WTC11 (cell line): ENCODE measurements around the gene MAP4K1. TPM values are rescaled to one million over a fixed set of nuclear protein-coding genes. Genes with fewer than 3 reads are reported as not detected.

ENCODE experiments used
- ATAC-seq: fragments of 200-7000 bp; cut with Tn5 transposase; 2 replicates; pipeline ENCODE4 v1.10.0; 2021; ENCODE audit warnings: mild to moderate bottlenecking, moderate library complexity
- CTCF ChIA-PET: fragments of 300-600 bp; sonication (Branson Sonifier 250); formaldehyde crosslinking; loops from one replicate; lab custom pipeline; 2021; ENCODE audit warnings: antibody characterized with exemption; lab: Charles Lee
- POLR2A ChIA-PET: fragments of 350-600 bp; sonication (Branson Sonifier 250); formaldehyde crosslinking; loops from one replicate; lab custom pipeline; 2021; ENCODE audit warnings: antibody characterized with exemption; lab: Charles Lee
- DNase-seq: peaks from one replicate; pipeline ENCODE4 v3.0.0; 2021; ENCODE audit warnings: low spot score
- H3K27ac Mint-ChIP-seq: 2 replicates; pipeline ENCODE4 v1.8.0; 2021; ENCODE audit warnings: mixed read lengths
- H3K27me3 Mint-ChIP-seq: 2 replicates; pipeline ENCODE4 v1.8.0; 2021; ENCODE audit warnings: low read depth, mild to moderate bottlenecking, moderate library complexity, mixed read lengths
- H3K36me3 Mint-ChIP-seq: 2 replicates; pipeline ENCODE4 v1.8.0; 2021; ENCODE audit warnings: mixed read lengths
- H3K4me1 Mint-ChIP-seq: 2 replicates; pipeline ENCODE4 v1.8.0; 2022; ENCODE audit warnings: mixed read lengths
- H3K4me3 Mint-ChIP-seq: 2 replicates; pipeline ENCODE4 v1.8.0; 2021; ENCODE audit warnings: mild to moderate bottlenecking, moderate library complexity, mixed read lengths
- H3K9me3 Mint-ChIP-seq: 2 replicates; pipeline ENCODE4 v1.8.0; 2021; ENCODE audit warnings: mixed read lengths
- CREM ChIP-seq: sonication (generic); formaldehyde crosslinking; IDR thresholded peaks from 2 replicates; pipeline ENCODE4 v1.8.1; 2022; ENCODE audit warnings: mild to moderate bottlenecking, missing genetic modification reagents, moderate library complexity
- GTF2I ChIP-seq: fragments of 250-450 bp; sonication (Bioruptor Pico); conservative IDR thresholded peaks from 2 replicates; pipeline ENCODE4 v1.4.0; 2021; ENCODE audit warnings: mild to moderate bottlenecking
- JAZF1 ChIP-seq: fragments of 250-450 bp; sonication (Bioruptor Pico); IDR thresholded peaks from 2 replicates; pipeline ENCODE4 v1.9.0; 2021; ENCODE audit warnings: moderate library complexity, mild to moderate bottlenecking, inconsistent platforms
- MYBL2 ChIP-seq: sonication (generic); formaldehyde crosslinking; IDR thresholded peaks from 2 replicates; pipeline ENCODE4 v1.8.1; 2023; ENCODE audit warnings: mild to moderate bottlenecking, moderate library complexity, missing genetic modification reagents
- NFATC4 ChIP-seq: fragments of 250-450 bp; sonication (Bioruptor Pico); IDR thresholded peaks from 2 replicates; pipeline ENCODE4 v1.9.0; 2021; ENCODE audit warnings: mild to moderate bottlenecking
- NR2C2 ChIP-seq: sonication (generic); formaldehyde crosslinking; IDR thresholded peaks from 2 replicates; pipeline ENCODE4 v1.8.0; 2022; ENCODE audit warnings: mild to moderate bottlenecking, missing genetic modification reagents
- OVOL2 ChIP-seq: fragments of 250-450 bp; sonication (Bioruptor Pico); IDR thresholded peaks from 2 replicates; pipeline ENCODE4 v1.9.0; 2021; ENCODE audit warnings: mild to moderate bottlenecking, borderline replicate concordance
- PRRX2 ChIP-seq: fragments of 250-450 bp; sonication (Bioruptor Pico); IDR thresholded peaks from 2 replicates; pipeline ENCODE4 v1.8.0; 2021; ENCODE audit warnings: mild to moderate bottlenecking
- SOX15 ChIP-seq: fragments of 250-450 bp; sonication (Bioruptor Pico); IDR thresholded peaks from 2 replicates; pipeline ENCODE4 v1.9.0; 2021; ENCODE audit warnings: mild to moderate bottlenecking
- ZNF121 ChIP-seq: sonication (generic); formaldehyde crosslinking; IDR thresholded peaks from 2 replicates; pipeline ENCODE4 v1.8.0; 2023; ENCODE audit warnings: missing genetic modification reagents
- ZNF219 ChIP-seq: sonication (generic); formaldehyde crosslinking; IDR thresholded peaks from 2 replicates; pipeline ENCODE4 v1.8.0; 2023; ENCODE audit warnings: missing genetic modification reagents, mild to moderate bottlenecking, borderline replicate concordance
- ZNF232 ChIP-seq: sonication (generic); formaldehyde crosslinking; IDR thresholded peaks from 2 replicates; pipeline ENCODE4 v1.8.0; 2022; ENCODE audit warnings: mild to moderate bottlenecking, missing genetic modification reagents
- ZNF423 ChIP-seq: fragments of 250-450 bp; sonication (Bioruptor Pico); IDR thresholded peaks from 2 replicates; pipeline ENCODE4 v2.1.2; 2022; ENCODE audit warnings: mild to moderate bottlenecking, moderate library complexity
- total RNA-seq: library from RNA; stranded (reverse); gene quantifications from 3 replicates; pipeline ENCODE4 v1.2.3, GENCODE V29; 2021
- TF ChIP-seq, protein P1 (sequence below): sonication (generic); formaldehyde crosslinking; IDR thresholded peaks from 2 replicates; pipeline ENCODE4 v1.8.1; 2023; ENCODE audit warnings: mild to moderate bottlenecking, missing genetic modification reagents, moderate library complexity
- TF ChIP-seq, protein P2 (sequence below): sonication (generic); formaldehyde crosslinking; IDR thresholded peaks from 2 replicates; pipeline ENCODE4 v1.8.1; 2022; ENCODE audit warnings: mild to moderate bottlenecking, moderate library complexity, missing genetic modification reagents
- TF ChIP-seq, protein P3 (sequence below): sonication (generic); formaldehyde crosslinking; conservative IDR thresholded peaks from 2 replicates; pipeline ENCODE4 v1.8.1; 2022; ENCODE audit warnings: mild to moderate bottlenecking, missing genetic modification reagents
- TF ChIP-seq, protein P4 (sequence below): sonication (generic); formaldehyde crosslinking; IDR thresholded peaks from 2 replicates; pipeline ENCODE4 v1.8.0; 2023; ENCODE audit warnings: missing genetic modification reagents, mild to moderate bottlenecking, borderline replicate concordance
- TF ChIP-seq, protein P5 (sequence below): sonication (generic); formaldehyde crosslinking; IDR thresholded peaks from 2 replicates; pipeline ENCODE4 v1.8.0; 2023; ENCODE audit warnings: mild to moderate bottlenecking, missing genetic modification reagents
- TF ChIP-seq, protein P6 (sequence below): fragments of 200-600 bp; IDR thresholded peaks from 2 replicates; pipeline ENCODE4 v1.8.0; 2022; ENCODE audit warnings: antibody characterized with exemption
- TF ChIP-seq, protein P7 (sequence below): sonication (generic); formaldehyde crosslinking; IDR thresholded peaks from 2 replicates; pipeline ENCODE4 v1.8.1; 2022; ENCODE audit warnings: mild to moderate bottlenecking, missing genetic modification reagents, moderate library complexity, borderline replicate concordance
- TF ChIP-seq, protein P8 (sequence below): sonication (generic); formaldehyde crosslinking; IDR thresholded peaks from 2 replicates; pipeline ENCODE4 v1.8.1; 2022; ENCODE audit warnings: missing genetic modification reagents, borderline replicate concordance
- TF ChIP-seq, protein P9 (sequence below): sonication (generic); formaldehyde crosslinking; IDR thresholded peaks from 2 replicates; pipeline ENCODE4 v1.8.0; 2022; ENCODE audit warnings: mild to moderate bottlenecking, missing genetic modification reagents

Gene MAP4K1
- total RNA-seq, 1 experiment from 2014 or later: 14.0 TPM

DNA sequence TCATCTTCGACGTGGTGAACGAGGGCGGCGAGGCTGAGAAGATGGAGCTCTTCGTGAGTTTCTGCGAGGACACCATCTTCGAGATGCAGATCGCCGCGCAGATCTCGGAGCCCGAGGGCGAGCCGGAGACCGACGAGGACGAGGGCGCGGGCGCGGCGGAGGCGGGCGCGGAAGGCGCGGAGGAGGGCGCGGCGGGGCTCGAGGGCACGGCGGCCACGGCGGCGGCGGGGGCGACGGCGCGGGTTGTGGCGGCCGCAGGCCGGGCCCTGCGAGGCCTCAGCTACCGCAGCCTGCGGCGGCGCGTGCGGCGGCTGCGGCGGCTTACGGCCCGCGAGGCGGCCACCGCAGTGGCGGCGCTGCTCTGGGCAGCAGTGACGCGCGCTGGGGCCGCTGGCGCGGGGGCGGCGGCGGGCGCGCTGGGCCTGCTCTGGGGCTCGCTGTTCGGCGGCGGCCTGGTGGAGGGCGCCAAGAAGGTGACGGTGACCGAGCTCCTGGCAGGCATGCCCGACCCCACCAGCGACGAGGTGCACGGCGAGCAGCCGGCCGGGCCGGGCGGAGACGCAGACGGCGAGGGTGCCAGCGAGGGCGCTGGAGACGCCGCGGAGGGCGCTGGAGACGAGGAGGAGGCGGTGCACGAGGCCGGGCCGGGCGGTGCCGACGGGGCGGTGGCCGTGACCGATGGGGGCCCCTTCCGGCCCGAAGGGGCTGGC, 52.6 kb downstream of the MAP4K1 start:
- ATAC-seq: no peak
- Mint-ChIP-seq H3K4me1 (no peaks in the 10 kb centered on the region), H3K27ac (no peak overlapping the region), H3K4me3 (no peak overlapping the region), H3K27me3 (no peaks in the 10 kb centered on the region; the same call in 1 of the 2 replicates), H3K9me3 (no peaks in the 10 kb centered on the region), H3K36me3 (peaks cover 16% of the 10 kb centered on the region)
- DNase-seq: no peak
- ChIA-PET CTCF (interaction anchor here (0.6 kb wide), 2 partner anchors 9 to 163 kb away, joined by 4 read pairs; partner anchors contain the start of gene FAM98C), POLR2A (no interaction called here)
- TF ChIP-seq, protein P1, sequence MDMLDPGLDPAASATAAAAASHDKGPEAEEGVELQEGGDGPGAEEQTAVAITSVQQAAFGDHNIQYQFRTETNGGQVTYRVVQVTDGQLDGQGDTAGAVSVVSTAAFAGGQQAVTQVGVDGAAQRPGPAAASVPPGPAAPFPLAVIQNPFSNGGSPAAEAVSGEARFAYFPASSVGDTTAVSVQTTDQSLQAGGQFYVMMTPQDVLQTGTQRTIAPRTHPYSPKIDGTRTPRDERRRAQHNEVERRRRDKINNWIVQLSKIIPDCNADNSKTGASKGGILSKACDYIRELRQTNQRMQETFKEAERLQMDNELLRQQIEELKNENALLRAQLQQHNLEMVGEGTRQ: no peak
- TF ChIP-seq GTF2I (no peak), SOX15 (CRISPR knock-in tag) (no peak), NR2C2 (CRISPR knock-in tag) (no peak), PRRX2 (CRISPR knock-in tag) (no peak), ZNF121 (no peak), NFATC4 (CRISPR knock-in tag) (no peak), MYBL2 (CRISPR knock-in tag) (no peak)
- TF ChIP-seq, protein P2, sequence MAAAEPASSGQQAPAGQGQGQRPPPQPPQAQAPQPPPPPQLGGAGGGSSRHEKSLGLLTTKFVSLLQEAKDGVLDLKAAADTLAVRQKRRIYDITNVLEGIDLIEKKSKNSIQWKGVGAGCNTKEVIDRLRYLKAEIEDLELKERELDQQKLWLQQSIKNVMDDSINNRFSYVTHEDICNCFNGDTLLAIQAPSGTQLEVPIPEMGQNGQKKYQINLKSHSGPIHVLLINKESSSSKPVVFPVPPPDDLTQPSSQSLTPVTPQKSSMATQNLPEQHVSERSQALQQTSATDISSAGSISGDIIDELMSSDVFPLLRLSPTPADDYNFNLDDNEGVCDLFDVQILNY (CRISPR knock-in tag): no peak
- TF ChIP-seq, protein P3, sequence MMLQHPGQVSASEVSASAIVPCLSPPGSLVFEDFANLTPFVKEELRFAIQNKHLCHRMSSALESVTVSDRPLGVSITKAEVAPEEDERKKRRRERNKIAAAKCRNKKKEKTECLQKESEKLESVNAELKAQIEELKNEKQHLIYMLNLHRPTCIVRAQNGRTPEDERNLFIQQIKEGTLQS: no peak
- TF ChIP-seq, protein P4, sequence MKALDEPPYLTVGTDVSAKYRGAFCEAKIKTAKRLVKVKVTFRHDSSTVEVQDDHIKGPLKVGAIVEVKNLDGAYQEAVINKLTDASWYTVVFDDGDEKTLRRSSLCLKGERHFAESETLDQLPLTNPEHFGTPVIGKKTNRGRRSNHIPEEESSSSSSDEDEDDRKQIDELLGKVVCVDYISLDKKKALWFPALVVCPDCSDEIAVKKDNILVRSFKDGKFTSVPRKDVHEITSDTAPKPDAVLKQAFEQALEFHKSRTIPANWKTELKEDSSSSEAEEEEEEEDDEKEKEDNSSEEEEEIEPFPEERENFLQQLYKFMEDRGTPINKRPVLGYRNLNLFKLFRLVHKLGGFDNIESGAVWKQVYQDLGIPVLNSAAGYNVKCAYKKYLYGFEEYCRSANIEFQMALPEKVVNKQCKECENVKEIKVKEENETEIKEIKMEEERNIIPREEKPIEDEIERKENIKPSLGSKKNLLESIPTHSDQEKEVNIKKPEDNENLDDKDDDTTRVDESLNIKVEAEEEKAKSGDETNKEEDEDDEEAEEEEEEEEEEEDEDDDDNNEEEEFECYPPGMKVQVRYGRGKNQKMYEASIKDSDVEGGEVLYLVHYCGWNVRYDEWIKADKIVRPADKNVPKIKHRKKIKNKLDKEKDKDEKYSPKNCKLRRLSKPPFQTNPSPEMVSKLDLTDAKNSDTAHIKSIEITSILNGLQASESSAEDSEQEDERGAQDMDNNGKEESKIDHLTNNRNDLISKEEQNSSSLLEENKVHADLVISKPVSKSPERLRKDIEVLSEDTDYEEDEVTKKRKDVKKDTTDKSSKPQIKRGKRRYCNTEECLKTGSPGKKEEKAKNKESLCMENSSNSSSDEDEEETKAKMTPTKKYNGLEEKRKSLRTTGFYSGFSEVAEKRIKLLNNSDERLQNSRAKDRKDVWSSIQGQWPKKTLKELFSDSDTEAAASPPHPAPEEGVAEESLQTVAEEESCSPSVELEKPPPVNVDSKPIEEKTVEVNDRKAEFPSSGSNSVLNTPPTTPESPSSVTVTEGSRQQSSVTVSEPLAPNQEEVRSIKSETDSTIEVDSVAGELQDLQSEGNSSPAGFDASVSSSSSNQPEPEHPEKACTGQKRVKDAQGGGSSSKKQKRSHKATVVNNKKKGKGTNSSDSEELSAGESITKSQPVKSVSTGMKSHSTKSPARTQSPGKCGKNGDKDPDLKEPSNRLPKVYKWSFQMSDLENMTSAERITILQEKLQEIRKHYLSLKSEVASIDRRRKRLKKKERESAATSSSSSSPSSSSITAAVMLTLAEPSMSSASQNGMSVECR: no peak
- TF ChIP-seq, protein P5, sequence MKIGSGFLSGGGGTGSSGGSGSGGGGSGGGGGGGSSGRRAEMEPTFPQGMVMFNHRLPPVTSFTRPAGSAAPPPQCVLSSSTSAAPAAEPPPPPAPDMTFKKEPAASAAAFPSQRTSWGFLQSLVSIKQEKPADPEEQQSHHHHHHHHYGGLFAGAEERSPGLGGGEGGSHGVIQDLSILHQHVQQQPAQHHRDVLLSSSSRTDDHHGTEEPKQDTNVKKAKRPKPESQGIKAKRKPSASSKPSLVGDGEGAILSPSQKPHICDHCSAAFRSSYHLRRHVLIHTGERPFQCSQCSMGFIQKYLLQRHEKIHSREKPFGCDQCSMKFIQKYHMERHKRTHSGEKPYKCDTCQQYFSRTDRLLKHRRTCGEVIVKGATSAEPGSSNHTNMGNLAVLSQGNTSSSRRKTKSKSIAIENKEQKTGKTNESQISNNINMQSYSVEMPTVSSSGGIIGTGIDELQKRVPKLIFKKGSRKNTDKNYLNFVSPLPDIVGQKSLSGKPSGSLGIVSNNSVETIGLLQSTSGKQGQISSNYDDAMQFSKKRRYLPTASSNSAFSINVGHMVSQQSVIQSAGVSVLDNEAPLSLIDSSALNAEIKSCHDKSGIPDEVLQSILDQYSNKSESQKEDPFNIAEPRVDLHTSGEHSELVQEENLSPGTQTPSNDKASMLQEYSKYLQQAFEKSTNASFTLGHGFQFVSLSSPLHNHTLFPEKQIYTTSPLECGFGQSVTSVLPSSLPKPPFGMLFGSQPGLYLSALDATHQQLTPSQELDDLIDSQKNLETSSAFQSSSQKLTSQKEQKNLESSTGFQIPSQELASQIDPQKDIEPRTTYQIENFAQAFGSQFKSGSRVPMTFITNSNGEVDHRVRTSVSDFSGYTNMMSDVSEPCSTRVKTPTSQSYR (CRISPR knock-in tag): no peak
- TF ChIP-seq, protein P6, sequence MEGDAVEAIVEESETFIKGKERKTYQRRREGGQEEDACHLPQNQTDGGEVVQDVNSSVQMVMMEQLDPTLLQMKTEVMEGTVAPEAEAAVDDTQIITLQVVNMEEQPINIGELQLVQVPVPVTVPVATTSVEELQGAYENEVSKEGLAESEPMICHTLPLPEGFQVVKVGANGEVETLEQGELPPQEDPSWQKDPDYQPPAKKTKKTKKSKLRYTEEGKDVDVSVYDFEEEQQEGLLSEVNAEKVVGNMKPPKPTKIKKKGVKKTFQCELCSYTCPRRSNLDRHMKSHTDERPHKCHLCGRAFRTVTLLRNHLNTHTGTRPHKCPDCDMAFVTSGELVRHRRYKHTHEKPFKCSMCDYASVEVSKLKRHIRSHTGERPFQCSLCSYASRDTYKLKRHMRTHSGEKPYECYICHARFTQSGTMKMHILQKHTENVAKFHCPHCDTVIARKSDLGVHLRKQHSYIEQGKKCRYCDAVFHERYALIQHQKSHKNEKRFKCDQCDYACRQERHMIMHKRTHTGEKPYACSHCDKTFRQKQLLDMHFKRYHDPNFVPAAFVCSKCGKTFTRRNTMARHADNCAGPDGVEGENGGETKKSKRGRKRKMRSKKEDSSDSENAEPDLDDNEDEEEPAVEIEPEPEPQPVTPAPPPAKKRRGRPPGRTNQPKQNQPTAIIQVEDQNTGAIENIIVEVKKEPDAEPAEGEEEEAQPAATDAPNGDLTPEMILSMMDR: no peak

DNA sequence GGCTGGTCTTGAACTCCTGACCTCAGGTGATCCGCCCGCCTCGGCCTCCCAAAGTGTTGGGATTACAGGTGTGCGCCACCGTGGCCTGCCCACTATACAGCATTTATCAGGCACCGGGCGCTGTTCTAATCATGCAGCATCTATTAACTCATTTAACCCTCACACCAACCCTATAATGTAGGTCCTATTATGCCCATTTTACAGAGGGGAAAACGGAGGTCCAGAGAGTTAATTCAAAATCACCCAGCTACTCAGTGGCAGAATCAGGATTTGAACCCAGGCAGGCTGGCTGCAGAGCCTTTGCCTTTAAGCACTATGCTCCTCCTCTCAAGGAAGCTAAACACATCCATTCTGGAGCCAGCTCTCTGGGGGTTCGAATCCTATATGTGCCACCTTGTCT, 54.3 kb downstream of the MAP4K1 start:
- DNase-seq: no peak
- H3K4me1 Mint-ChIP-seq: no peaks in the 10 kb centered on the region
- no peaks in the 10 kb centered on the region; the same call in 1 of the 2 replicates for H3K27me3 Mint-ChIP-seq
- POLR2A ChIA-PET: interaction anchor here (0.6 kb wide), 1 partner anchor 42 kb away, joined by 4 read pairs; no protein-coding TSS in a partner anchor
- no peak overlapping the region for H3K27ac Mint-ChIP-seq
- no peak overlapping the region for H3K4me3 Mint-ChIP-seq
- peaks cover 16% of the 10 kb centered on the region for H3K36me3 Mint-ChIP-seq
- no peaks in the 10 kb centered on the region for H3K9me3 Mint-ChIP-seq
- ATAC-seq: no peak
- CTCF ChIA-PET: no interaction called here
- no peak for TF ChIP-seq ZNF423 (CRISPR knock-in tag)
- TF ChIP-seq ZNF232 (CRISPR knock-in tag): no peak
- TF ChIP-seq, protein P7, sequence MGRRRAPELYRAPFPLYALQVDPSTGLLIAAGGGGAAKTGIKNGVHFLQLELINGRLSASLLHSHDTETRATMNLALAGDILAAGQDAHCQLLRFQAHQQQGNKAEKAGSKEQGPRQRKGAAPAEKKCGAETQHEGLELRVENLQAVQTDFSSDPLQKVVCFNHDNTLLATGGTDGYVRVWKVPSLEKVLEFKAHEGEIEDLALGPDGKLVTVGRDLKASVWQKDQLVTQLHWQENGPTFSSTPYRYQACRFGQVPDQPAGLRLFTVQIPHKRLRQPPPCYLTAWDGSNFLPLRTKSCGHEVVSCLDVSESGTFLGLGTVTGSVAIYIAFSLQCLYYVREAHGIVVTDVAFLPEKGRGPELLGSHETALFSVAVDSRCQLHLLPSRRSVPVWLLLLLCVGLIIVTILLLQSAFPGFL (CRISPR knock-in tag): no peak
- TF ChIP-seq JAZF1 (CRISPR knock-in tag): no peak
- TF ChIP-seq ZNF219 (CRISPR knock-in tag): no peak
- TF ChIP-seq OVOL2 (CRISPR knock-in tag): no peak
- TF ChIP-seq, protein P8, sequence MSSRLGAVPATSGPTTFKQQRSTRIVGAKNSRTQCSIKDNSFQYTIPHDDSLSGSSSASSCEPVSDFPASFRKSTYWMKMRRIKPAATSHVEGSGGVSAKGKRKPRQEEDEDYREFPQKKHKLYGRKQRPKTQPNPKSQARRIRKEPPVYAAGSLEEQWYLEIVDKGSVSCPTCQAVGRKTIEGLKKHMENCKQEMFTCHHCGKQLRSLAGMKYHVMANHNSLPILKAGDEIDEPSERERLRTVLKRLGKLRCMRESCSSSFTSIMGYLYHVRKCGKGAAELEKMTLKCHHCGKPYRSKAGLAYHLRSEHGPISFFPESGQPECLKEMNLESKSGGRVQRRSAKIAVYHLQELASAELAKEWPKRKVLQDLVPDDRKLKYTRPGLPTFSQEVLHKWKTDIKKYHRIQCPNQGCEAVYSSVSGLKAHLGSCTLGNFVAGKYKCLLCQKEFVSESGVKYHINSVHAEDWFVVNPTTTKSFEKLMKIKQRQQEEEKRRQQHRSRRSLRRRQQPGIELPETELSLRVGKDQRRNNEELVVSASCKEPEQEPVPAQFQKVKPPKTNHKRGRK (CRISPR knock-in tag): no peak
- TF ChIP-seq CREM (CRISPR knock-in tag): no peak
- TF ChIP-seq, protein P9, sequence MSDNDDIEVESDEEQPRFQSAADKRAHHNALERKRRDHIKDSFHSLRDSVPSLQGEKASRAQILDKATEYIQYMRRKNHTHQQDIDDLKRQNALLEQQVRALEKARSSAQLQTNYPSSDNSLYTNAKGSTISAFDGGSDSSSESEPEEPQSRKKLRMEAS: no peak
